NCI-H2107 (cell line): ENCODE data around the gene GNG3.
"Not testable (repeated sequence)": the region's sequence is repeated elsewhere in the genome, so short reads cannot be mapped to it uniquely, and the experiment has no call there.

Experiments used
- DNase-seq: peaks from one replicate; lab custom pipeline; 2025; lab: John Stamatoyannopoulos, UW

The GNG3 gene

GRCh38 chr11:62707277-62707861 lies at the start of gene GNG3, which contains the start of gene BSCL2:
Gene GNG3, plus strand, starts transcription at chr11:62707676. Its CDS starts 620 bp downstream, at chr11:62708296.
Gene BSCL2, minus strand, starts transcription at chr11:62707424. Its CDS starts 229 bp downstream, at chr11:62707195.
- no peak for DNase-seq

DNA sequence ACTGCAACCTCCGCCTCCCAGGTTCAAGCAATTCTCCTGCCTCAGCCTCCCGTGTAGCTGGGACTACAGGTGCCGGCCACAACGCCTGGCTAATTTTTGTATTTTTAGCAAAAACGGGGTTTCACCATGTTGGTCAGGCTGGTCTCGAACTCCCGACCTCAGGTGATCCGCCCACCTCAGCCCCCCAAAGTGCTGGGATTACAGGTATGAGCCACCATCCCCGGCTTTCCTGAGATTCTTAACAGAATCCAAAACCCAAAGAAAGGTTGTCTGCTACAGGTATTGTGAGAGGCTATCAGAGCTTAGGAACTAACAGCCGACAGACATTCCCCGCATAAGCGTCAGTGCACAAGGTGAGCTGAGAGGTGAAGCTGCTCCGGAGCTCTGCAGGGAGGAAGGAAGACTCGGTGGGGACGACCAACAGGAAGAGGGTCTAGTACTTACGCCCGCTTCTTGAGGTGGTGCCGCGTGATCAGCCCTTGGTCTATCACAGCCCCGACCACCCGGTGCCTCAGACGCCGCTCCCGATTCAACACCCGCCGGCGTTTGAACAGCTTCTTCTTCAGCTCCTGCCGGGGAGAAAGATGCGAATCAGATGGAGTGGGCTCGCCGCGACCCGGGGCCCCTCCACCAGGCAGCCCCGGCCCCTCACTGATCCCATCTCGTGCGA lies 42.9 kb upstream of the GNG3 start:
- DNase-seq: no peak

GRCh38 chr11:62665075-62665598 lies 42.3 kb upstream of the GNG3 start, which contains the start of the genes C11orf98 and CSKMT:
Gene C11orf98, minus strand, starts transcription at chr11:62665210. Its CDS starts 41 bp downstream, at chr11:62665169.
Gene CSKMT, plus strand, starts transcription at chr11:62665312. Its CDS starts 568 bp downstream, at chr11:62665880.
- DNase-seq: peak; percentile 88

DNA sequence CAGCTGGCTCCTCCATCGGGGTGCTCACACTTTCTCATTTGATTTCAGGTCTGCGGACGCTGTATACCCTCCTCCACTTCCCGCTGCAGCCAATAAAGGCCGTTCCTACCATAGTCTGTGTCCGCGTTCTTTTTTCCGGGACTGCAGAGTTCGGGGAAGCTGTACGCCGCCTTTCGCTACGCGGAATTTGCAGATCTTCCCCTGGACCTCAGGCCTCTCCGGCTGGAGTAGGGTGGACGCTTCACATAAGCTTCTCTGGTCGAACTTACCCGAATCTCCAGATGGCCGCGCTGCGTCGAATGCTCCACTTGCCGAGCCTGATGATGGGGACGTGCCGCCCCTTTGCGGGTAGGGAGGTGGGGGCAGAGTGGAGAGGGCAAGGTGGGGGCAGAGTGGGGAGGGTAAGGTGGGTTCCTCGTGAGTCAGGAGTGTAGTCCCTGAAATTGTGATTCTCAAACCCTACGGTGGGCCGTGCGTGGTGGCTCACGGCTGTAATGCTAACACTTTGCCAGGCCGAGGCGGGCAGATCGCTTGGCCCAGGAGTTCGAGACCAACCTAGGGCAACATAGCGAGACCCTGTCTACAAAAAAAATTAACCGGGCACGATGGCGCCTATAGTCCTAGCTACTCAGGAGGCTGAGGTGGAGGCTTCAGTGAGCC lies 41.7 kb upstream of the GNG3 start:
- DNase-seq: no peak

DNA sequence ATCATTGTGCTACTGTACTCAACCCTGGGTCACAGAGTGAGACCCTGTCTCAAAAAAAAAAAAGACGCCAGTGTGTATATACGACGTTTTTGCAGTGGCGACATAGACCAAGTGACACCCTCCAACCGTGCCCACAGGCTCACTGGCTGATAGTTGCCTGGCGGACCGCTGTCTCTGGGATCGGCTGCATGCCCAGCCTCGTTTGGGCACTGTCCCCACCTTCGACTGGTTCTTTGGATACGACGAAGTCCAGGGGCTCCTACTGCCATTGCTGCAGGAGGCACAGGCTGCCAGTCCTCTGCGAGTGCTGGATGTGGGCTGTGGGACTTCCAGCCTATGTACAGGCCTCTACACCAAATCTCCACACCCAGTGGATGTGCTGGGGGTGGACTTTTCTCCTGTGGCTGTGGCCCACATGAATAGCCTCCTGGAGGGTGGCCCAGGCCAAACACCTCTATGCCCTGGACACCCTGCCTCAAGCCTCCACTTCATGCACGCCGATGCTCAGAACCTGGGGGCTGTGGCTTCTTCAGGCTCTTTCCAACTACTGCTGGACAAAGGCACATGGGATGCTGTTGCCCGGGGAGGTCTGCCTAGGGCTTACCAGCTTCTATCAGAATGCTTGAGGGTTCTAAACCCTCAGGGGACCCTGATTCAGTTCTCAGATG lies 41.1 kb upstream of the GNG3 start:
- no peak for DNase-seq

DNA sequence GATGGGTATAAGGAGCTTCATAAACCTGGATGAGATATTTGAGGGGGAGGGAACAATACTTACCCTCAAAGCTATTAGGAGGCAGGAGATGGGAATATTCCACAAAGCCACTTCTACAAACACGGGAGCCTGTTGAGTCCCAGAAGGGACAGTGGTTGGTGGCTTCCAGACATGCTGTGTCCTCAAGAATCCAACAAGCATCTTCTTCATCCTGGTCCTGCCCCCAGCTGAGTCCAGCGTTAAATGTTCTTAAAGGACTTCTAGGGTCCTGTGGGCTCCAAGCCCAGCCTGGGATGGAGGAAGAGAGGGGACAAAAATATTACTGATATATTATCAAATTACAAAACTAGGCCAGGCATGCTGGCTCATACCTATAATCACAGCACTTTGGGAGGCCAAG lies 40.0 kb upstream of the GNG3 start:
- DNase-seq: no peak

DNA sequence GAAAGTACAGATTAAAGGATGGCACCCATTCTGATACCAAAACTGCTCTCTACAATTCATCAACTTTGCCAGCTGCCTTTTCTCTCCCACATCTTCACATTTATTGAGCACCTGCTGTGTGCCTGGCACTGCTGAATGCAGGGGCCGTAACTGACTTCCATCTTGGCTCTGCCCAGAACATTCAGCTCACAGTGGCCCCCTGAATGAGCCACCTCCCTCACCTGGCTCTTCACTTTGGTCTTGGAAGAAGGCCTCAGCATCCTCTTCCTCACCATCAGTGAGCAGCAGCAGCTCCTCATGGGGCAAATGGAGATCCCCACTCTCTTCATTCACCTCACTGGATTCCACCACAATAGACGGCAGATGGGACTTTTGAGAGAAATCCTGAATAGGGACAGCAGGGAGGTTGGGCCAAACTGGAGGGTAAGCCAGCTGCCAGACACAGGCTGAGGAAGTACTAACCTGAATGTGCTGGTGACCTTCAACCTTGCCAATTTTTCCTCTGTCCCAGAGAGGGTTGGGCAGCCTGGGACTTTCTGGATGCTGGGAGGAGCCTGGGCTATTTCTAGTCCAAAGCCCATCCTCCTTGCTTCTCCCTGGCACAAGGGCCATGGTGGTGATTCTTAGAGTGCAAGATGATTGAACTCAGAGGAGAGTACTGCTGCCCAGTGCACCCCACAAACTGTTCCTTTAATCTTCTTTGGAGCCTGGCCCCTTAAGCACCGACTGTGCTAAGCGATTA lies 37.9 kb upstream of the GNG3 start:
- DNase-seq: no peak

DNA sequence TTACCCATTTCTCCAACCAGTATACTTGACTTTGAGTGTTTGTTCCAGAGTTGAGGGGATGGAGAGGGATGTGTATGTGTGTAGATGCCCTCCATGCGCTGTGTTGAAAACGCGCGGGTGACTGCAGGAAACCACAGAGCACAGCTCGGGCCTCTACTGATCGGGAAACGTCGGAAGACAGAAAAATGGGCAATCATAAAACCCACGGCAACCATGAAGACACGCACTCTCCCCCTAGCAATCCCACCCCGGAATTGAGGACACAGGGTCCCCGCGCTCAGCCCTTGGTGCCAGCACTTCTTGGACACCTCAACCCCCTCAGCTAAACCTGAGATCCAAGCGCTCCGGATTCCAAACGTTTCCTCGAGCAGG lies 36.3 kb upstream of the GNG3 start:
- no peak for DNase-seq

DNA sequence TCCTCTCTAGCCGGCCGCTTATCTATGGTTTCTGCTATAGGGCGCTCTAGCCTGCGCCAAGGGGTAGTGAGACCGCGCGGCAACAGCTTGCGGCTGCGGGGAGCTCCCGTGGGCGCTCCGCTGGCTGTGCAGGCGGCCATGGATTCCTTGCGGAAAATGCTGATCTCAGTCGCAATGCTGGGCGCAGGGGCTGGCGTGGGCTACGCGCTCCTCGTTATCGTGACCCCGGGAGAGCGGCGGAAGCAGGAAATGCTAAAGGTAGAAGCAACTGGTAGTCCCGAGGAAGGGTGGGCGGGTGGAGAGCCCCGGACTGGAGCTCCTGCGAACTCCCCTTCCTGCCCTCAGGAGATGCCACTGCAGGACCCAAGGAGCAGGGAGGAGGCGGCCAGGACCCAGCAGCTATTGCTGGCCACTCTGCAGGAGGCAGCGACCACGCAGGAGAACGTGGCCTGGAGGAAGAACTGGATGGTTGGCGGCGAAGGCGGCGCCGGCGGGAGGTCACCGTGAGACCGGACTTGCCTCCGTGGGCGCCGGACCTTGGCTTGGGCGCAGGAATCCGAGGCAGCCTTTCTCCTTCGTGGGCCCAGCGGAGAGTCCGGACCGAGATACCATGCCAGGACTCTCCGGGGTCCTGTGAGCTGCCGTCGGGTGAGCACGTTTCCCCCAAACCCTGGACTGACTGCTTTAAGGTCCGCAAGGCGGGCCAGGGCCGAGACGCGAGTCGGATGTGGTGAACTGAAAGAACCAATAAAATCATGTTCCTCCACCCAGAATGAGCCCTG lies 35.7 kb upstream of the GNG3 start, which contains the start of the genes LBHD1 and UQCC3:
Gene LBHD1 (minus strand): TSS at position 660 of the 782 bp plus-strand sequence. CDS start 2,236 bp downstream, outside the sequence.
Gene UQCC3 (plus strand): TSS at position 66 of the 782 bp plus-strand sequence. CDS start 73 bp downstream, at position 139.
- DNase-seq: peak; percentile 65

- DNase-seq: no peak
These were observed 34.3 kb upstream of the GNG3 start for GRCh38 chr11:62673196-62673525.

- not testable (repeated sequence) for DNase-seq
These were observed 32.1 kb upstream of the GNG3 start for GRCh38 chr11:62675415-62675814.

DNA sequence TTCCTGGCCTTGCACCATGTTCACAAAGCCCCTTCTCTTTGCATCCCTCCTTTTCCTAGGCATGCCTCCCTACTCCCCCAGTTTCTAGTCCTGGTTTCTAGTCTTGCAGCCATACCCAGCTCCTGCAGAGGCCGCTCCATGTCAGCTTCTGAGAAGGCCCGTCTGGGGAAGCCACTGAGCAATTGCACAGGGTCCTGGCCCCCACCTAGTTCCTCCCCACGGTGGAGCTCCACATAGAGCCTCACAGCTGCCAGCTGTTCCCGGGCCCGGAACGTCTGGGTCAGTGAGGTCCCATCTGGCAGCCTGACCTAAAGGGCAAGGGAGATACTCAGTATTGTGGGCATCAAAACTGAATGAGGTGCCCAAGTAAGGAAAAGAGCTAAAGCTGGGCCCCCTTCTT lies 30.8 kb upstream of the GNG3 start:
- DNase-seq: no peak

DNA sequence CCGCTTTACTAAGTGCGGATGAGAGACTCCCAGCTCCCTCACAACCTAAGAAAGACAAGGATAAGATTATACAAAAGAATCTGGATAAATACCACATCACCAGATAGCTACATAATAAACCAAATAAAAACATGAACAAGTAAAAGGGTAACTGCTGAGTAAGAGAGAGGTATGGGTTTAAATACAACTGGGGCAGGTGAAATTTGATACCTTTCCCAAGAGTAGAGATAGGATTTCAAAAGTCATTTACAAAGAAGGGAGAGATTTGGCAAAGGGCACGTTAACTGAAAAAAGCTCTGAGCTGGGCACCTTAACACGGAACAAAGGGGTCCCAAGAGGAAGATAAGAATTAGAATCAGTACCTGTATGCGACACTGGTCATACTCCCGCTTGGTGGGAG lies 30.3 kb upstream of the GNG3 start:
- DNase-seq: no peak

- no peak for DNase-seq
These were observed 29.8 kb upstream of the GNG3 start for GRCh38 chr11:62677714-62678113.

GRCh38 chr11:62678433-62678769 lies 29.1 kb upstream of the GNG3 start:
- DNase-seq: no peak

DNA sequence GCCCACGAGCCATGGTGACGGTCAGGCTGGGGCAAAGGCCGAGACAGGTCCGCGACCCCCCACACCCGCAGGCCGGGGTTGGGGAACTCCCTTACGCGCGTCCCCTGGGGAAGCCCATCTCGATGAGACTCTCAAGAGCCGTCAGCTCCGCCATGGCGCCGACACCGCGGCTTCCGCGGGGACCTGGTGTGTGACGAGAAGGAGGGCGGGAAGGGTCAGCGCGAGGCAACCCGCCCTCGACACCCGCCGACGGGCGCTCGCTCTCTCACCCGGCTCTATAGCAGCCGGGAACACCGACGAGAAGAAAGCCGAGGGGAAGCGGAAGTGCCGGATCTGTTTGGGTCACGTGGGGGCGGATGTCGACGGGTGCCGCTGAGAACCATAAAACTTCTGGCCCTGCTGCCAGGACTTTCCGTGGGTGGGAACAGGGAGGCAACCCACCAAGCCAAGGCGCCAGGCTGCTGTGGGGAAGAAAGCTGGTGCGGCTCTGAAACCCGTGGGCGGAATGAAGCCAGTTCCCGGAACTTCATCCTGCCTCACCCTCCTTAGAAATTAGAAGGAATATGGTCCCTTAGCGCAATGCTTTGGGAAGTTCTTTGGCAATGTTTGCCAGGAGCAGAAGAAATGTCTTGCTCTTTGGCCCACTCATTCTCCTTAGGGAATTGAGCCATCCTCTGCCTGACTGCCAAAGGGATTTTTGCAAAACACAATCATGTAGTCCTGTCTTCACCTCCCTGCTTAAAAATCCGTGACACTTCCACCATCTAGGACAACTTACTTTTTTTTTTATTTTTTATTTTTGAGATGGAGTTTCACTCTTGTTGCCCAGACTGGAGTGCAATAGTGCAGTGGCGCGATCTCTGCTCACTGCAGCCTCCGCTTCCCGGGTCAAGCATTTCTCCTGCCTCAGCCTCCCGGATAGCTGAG lies 28.4 kb upstream of the GNG3 start, which contains the start of gene UBXN1:
Gene UBXN1 (minus strand): TSS at position 304 of the 927 bp plus-strand sequence. CDS start 150 bp downstream, at position 154.
- DNase-seq: peak; percentile 37

- no peak for DNase-seq
These were observed 26.6 kb upstream of the GNG3 start for GRCh38 chr11:62680825-62681240.

DNA sequence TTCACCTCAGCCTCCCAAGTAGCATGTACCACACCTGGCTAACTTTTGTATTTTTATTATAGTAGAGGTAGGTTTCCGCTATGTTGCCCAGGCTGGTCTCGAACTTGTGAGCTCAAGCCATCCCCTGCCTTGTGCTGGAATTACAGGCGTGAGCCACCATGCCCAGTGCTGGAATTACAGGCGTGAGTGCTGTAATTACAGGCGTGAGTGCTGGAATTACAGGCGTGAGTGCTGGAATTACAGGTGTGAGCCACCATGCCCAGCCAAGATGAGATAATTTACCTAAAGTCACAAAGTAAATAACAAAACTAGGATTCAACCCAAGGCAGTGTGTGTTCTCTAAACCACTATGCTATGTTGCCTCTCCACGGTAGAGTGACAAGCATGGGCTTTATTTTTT lies 25.0 kb upstream of the GNG3 start:
- no peak for DNase-seq
